ENCODE measurements around the gene AIG1. TPM values are rescaled to one million over a fixed set of nuclear protein-coding genes. Genes with fewer than 3 reads are reported as not detected.

The AIG1 gene
- total and polyA plus RNA-seq, 4 donors: 19.9 to 31.7 (median 27.3) TPM

GRCh38 chr6:143191361-143191760, 130.7 kb downstream of the AIG1 start:
- DNase-seq (no peak), ATAC-seq (ENCODE audit: insufficient read depth, low FRiP score) (no peak)
- Histone ChIP-seq H3K9me3 (ENCODE audit: control insufficient read depth in 4 of 4, insufficient read depth in 3 of 4, low read length in 3 of 4) (no peaks in the 10 kb centered on the region), H3K27ac (ENCODE audit: low read depth in 1 of 2, low read length in 1 of 2) (no peak overlapping the region), H3K4me3 (no peak overlapping the region), H3K27me3 (ENCODE audit: control insufficient read depth in 3 of 3, insufficient read depth in 3 of 3, low read length in 2 of 3) (no peaks in the 10 kb centered on the region), H3K9ac (ENCODE audit: insufficient read depth in 1 of 2, low read length in 2 of 2) (no peak overlapping the region), H3K36me3 (ENCODE audit: control insufficient read depth in 4 of 4, insufficient read depth in 4 of 4, low read length in 4 of 4) (peaks cover 0 to 4% (median 1%) of the 10 kb centered on the region in 4 donors), H3K4me1 (ENCODE audit: control insufficient read depth in 5 of 5, insufficient read depth in 5 of 5, low read length in 5 of 5) (peaks cover 0 to 5% (median 2%) of the 10 kb centered on the region in 5 donors)
- no peak for TF ChIP-seq CTCF (IDR thresholded peaks at IDR 0.05; ENCODE audit: control extremely low read depth, extremely low read depth)

GRCh38 chr6:143192766-143193165, 132.1 kb downstream of the AIG1 start:
- Histone ChIP-seq H3K27ac (ENCODE audit: low read depth in 1 of 2, low read length in 1 of 2) (no peak overlapping the region), H3K4me3 (no peak overlapping the region), H3K27me3 (ENCODE audit: control insufficient read depth in 3 of 3, insufficient read depth in 3 of 3, low read length in 2 of 3) (no peaks in the 10 kb centered on the region), H3K4me1 (ENCODE audit: control insufficient read depth in 5 of 5, insufficient read depth in 5 of 5, low read length in 5 of 5) (peaks cover 0 to 2% (median under 1%) of the 10 kb centered on the region in 5 donors), H3K9me3 (ENCODE audit: control insufficient read depth in 4 of 4, insufficient read depth in 3 of 4, low read length in 3 of 4) (no peaks in the 10 kb centered on the region), H3K36me3 (ENCODE audit: control insufficient read depth in 4 of 4, insufficient read depth in 4 of 4, low read length in 4 of 4) (peaks cover 0 to 4% (median under 1%) of the 10 kb centered on the region in 4 donors), H3K9ac (ENCODE audit: insufficient read depth in 1 of 2, low read length in 2 of 2) (no peak overlapping the region)
- no peak for TF ChIP-seq CTCF (IDR thresholded peaks at IDR 0.05; ENCODE audit: control extremely low read depth, extremely low read depth)
- DNase-seq (no peak), ATAC-seq (ENCODE audit: insufficient read depth, low FRiP score) (no peak)

GRCh38 chr6:143193571-143194094, 132.9 kb downstream of the AIG1 start:
- no peak overlapping the region for H3K27ac ChIP-seq (ENCODE audit: low read depth in 1 of 2, low read length in 1 of 2)
- TF ChIP-seq CTCF (IDR thresholded peaks at IDR 0.05; ENCODE audit: control extremely low read depth, extremely low read depth): no peak
- no peak for DNase-seq
- H3K9me3 ChIP-seq (ENCODE audit: control insufficient read depth in 4 of 4, insufficient read depth in 3 of 4, low read length in 3 of 4): no peaks in the 10 kb centered on the region
- ATAC-seq (ENCODE audit: insufficient read depth, low FRiP score): no peak
- peaks cover 0 to 2% (median 0%) of the 10 kb centered on the region in 5 donors for H3K4me1 ChIP-seq (ENCODE audit: control insufficient read depth in 5 of 5, insufficient read depth in 5 of 5, low read length in 5 of 5)
- H3K27me3 ChIP-seq (ENCODE audit: control insufficient read depth in 3 of 3, insufficient read depth in 3 of 3, low read length in 2 of 3): no peaks in the 10 kb centered on the region
- no peak overlapping the region for H3K4me3 ChIP-seq
- 91 to 100% methylated on average over 1 of the region's 1 CpG for WGBS, 2 donors
- H3K9ac ChIP-seq (ENCODE audit: insufficient read depth in 1 of 2, low read length in 2 of 2): no peak overlapping the region
- H3K36me3 ChIP-seq (ENCODE audit: control insufficient read depth in 4 of 4, insufficient read depth in 4 of 4, low read length in 4 of 4): peaks cover 0 to 4% (median 1%) of the 10 kb centered on the region in 4 donors

- Histone ChIP-seq H3K36me3 (ENCODE audit: control insufficient read depth in 4 of 4, insufficient read depth in 4 of 4, low read length in 4 of 4) (peaks cover 0 to 4% (median under 1%) of the 10 kb centered on the region in 4 donors), H3K4me3 (no peak overlapping the region), H3K27ac (ENCODE audit: low read depth in 1 of 2, low read length in 1 of 2) (no peak overlapping the region), H3K27me3 (ENCODE audit: control insufficient read depth in 3 of 3, insufficient read depth in 3 of 3, low read length in 2 of 3) (no peaks in the 10 kb centered on the region), H3K4me1 (ENCODE audit: control insufficient read depth in 5 of 5, insufficient read depth in 5 of 5, low read length in 5 of 5) (peaks cover 0 to 2% (median 0%) of the 10 kb centered on the region in 5 donors), H3K9ac (ENCODE audit: insufficient read depth in 1 of 2, low read length in 2 of 2) (no peak overlapping the region), H3K9me3 (ENCODE audit: control insufficient read depth in 4 of 4, insufficient read depth in 3 of 4, low read length in 3 of 4) (no peaks in the 10 kb centered on the region)
- DNase-seq (no peak), ATAC-seq (ENCODE audit: insufficient read depth, low FRiP score) (no peak)
- no peak for TF ChIP-seq CTCF (IDR thresholded peaks at IDR 0.05; ENCODE audit: control extremely low read depth, extremely low read depth)
- WGBS, 2 donors: 96% methylated on average over 9 of the region's 9 CpGs
These were observed 133.5 kb downstream of the AIG1 start for GRCh38 chr6:143194095-143194589.
